Neural cell (in vitro differentiated cells): ENCODE measurements around the gene CD180. TPM values are rescaled to one million over a fixed set of nuclear protein-coding genes. Genes with fewer than 3 reads are reported as not detected.

ENCODE experiments used
- H2AFZ ChIP-seq: fragments of 200-600, 300-800 bp; sonication (generic), shearing (Covaris generic); 2 replicates; pipeline ENCODE4 v1.6.0; 2014; ENCODE audit warnings: low read depth, mild to moderate bottlenecking, antibody characterized with exemption, low read length, moderate library complexity
- H3F3A ChIP-seq: fragments of 200-600 bp; shearing (Covaris generic); 2 replicates; pipeline ENCODE4 v1.6.1; 2016; ENCODE audit warnings: mild to moderate bottlenecking, moderate library complexity, mixed read lengths, antibody characterized with exemption, low read length; ENCODE audit not compliant: insufficient read depth, poor library complexity, severe bottlenecking
- H3K27ac ChIP-seq: fragments of 200-600, 300-800 bp; sonication (generic), shearing (Covaris generic); 2 replicates; pipeline ENCODE4 v1.5.1; 2014; ENCODE audit warnings: mild to moderate bottlenecking, low read length, moderate library complexity
- H3K27me3 ChIP-seq: fragments of 300-800, 200-600 bp; sonication (generic), shearing (Covaris generic); 2 replicates; pipeline ENCODE4 v1.6.0; 2014; ENCODE audit warnings: mild to moderate bottlenecking, low read depth, low read length, moderate library complexity; ENCODE audit not compliant: insufficient read depth
- H3K36me3 ChIP-seq: fragments of 300-800, 200-600 bp; sonication (generic), shearing (Covaris generic); 2 replicates; pipeline ENCODE4 v1.5.1; 2014; ENCODE audit warnings: mild to moderate bottlenecking, antibody characterized with exemption, low read length, moderate library complexity; ENCODE audit not compliant: insufficient read depth
- H3K4me2 ChIP-seq: fragments of 300-800, 200-600 bp; sonication (generic), shearing (Covaris generic); 2 replicates; pipeline ENCODE4 v1.6.0; 2014; ENCODE audit warnings: mild to moderate bottlenecking, low read length
- H3K4me3 ChIP-seq: fragments of 300-800, 200-600 bp; sonication (generic), shearing (Covaris generic); 2 replicates; pipeline ENCODE4 v1.5.1; 2014; ENCODE audit warnings: mild to moderate bottlenecking, low read length, moderate library complexity
- H3K79me2 ChIP-seq: fragments of 200-600 bp; shearing (Covaris generic); replicated peaks from 2 replicates; pipeline ENCODE4 v1.6.0; 2014; ENCODE audit warnings: mild to moderate bottlenecking, low read length, moderate library complexity; ENCODE audit not compliant: insufficient read depth
- H3K9ac ChIP-seq: fragments of 300-800, 200-600 bp; sonication (generic), shearing (Covaris generic); 2 replicates; pipeline ENCODE4 v1.6.1; 2016; ENCODE audit warnings: mild to moderate bottlenecking, low read length, mixed read lengths
- H3K9me2 ChIP-seq: fragments of 200-600 bp; shearing (Covaris generic); 2 replicates; pipeline ENCODE4 v1.6.1; 2016; ENCODE audit warnings: mild to moderate bottlenecking, low read length, mixed read lengths; ENCODE audit not compliant: insufficient read depth
- H3K9me3 ChIP-seq: fragments of 200-600, 300-800 bp; sonication (generic), shearing (Covaris generic); 2 replicates; pipeline ENCODE4 v1.6.1; 2016; ENCODE audit warnings: mild to moderate bottlenecking, mixed run types, low read length, moderate library complexity, mixed read lengths
- H4K20me1 ChIP-seq: fragments of 200-600 bp; shearing (Covaris generic); 2 replicates; pipeline ENCODE4 v1.6.1; 2016; ENCODE audit warnings: mild to moderate bottlenecking, mixed run types; ENCODE audit not compliant: insufficient read depth
- EP300 ChIP-seq: fragments of 450-650 bp; conservative IDR thresholded peaks from 2 replicates; pipeline ENCODE4 v1.6.1; 2014; ENCODE audit warnings: antibody characterized with exemption, mild to moderate bottlenecking, moderate library complexity; ENCODE audit not compliant: poor library complexity, severe bottlenecking
- EZH2 ChIP-seq: fragments of 200-600, 300-800 bp; shearing (Covaris generic), sonication (generic); IDR thresholded peaks from 2 replicates; pipeline ENCODE4 v1.6.1; 2014; ENCODE audit warnings: antibody characterized with exemption, low read length, borderline replicate concordance, mild to moderate bottlenecking; ENCODE audit not compliant: insufficient read depth, poor library complexity, severe bottlenecking
- MXI1 ChIP-seq: fragments of 450-650 bp; conservative IDR thresholded peaks from 2 replicates; pipeline ENCODE4 v1.6.1; 2014; ENCODE audit warnings: antibody characterized with exemption, mild to moderate bottlenecking; ENCODE audit not compliant: poor library complexity, severe bottlenecking
- POLR2AphosphoS5 ChIP-seq: IDR thresholded peaks from 2 replicates; pipeline ENCODE4 v1.6.1; 2012
- RAD21 ChIP-seq: fragments of 450-650 bp; conservative IDR thresholded peaks from 2 replicates; pipeline ENCODE4 v1.6.1; 2014; ENCODE audit warnings: antibody characterized with exemption, mild to moderate bottlenecking, moderate library complexity
- SMC3 ChIP-seq: fragments of 450-650 bp; conservative IDR thresholded peaks from 2 replicates; pipeline ENCODE4 v1.6.1; 2014; ENCODE audit warnings: antibody characterized with exemption, mild to moderate bottlenecking, moderate library complexity; ENCODE audit not compliant: poor library complexity
- TAF1 ChIP-seq: IDR thresholded peaks from 2 replicates; pipeline ENCODE4 v1.6.1; 2012; ENCODE audit warnings: low read depth
- polyA plus RNA-seq: library from polyadenylated mRNA; depleted of rRNA; stranded (reverse); fragments of >200 nt; gene quantifications from 2 replicates; pipeline ENCODE4 v1.2.3, GENCODE V29; 2014
- TF ChIP-seq, protein P1 (sequence below): fragments of 450-650 bp; IDR thresholded peaks from 2 replicates; pipeline ENCODE4 v1.5.1; 2014; ENCODE audit warnings: antibody characterized with exemption, mild to moderate bottlenecking, moderate library complexity; ENCODE audit not compliant: poor library complexity, severe bottlenecking
- TF ChIP-seq, protein P2 (sequence below): IDR thresholded peaks from 2 replicates; pipeline ENCODE4 v1.6.1; 2012; ENCODE audit warnings: borderline replicate concordance

The CD180 gene
- polyA plus RNA-seq, 1 donor from 2014 or later = not detected

DNA sequence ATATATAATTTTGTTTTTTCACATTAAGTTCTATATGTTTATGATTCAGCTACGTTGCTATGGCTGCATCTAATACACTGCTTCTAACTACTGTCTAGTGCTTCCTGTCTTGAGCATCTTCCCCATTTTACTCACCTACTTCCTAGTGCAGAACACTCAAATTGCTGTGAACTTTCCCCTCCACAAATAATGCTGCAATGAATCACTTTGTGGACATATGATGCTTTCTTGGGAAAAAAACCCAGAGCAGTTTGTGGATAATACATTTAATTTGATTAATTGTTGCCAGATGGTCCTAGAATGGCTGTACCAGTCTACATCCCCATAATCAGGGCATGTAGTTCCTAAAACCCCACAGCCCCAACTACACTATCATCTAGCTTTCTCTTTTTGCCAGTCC, 18.5 kb downstream of the CD180 start:
- no peaks in the 10 kb centered on the region for H3K36me3 ChIP-seq
- no peaks in the 10 kb centered on the region for H3K27me3 ChIP-seq
- no peaks in the 10 kb centered on the region for H4K20me1 ChIP-seq
- no peak overlapping the region for H3K27ac ChIP-seq
- H3K9ac ChIP-seq = no peak overlapping the region
- no peaks in the 10 kb centered on the region for H3F3A ChIP-seq
- H3K9me2 ChIP-seq = no peaks in the 10 kb centered on the region
- no peak overlapping the region for H2AFZ ChIP-seq
- H3K9me3 ChIP-seq = no peaks in the 10 kb centered on the region
- no peak for TF ChIP-seq EZH2
- no peak for TF ChIP-seq SMC3
- no peak for TF ChIP-seq EP300
- TF ChIP-seq MXI1 = no peak
- TF ChIP-seq RAD21 = no peak
- TF ChIP-seq, protein P1, sequence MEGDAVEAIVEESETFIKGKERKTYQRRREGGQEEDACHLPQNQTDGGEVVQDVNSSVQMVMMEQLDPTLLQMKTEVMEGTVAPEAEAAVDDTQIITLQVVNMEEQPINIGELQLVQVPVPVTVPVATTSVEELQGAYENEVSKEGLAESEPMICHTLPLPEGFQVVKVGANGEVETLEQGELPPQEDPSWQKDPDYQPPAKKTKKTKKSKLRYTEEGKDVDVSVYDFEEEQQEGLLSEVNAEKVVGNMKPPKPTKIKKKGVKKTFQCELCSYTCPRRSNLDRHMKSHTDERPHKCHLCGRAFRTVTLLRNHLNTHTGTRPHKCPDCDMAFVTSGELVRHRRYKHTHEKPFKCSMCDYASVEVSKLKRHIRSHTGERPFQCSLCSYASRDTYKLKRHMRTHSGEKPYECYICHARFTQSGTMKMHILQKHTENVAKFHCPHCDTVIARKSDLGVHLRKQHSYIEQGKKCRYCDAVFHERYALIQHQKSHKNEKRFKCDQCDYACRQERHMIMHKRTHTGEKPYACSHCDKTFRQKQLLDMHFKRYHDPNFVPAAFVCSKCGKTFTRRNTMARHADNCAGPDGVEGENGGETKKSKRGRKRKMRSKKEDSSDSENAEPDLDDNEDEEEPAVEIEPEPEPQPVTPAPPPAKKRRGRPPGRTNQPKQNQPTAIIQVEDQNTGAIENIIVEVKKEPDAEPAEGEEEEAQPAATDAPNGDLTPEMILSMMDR = no peak
- TF ChIP-seq, protein P2, sequence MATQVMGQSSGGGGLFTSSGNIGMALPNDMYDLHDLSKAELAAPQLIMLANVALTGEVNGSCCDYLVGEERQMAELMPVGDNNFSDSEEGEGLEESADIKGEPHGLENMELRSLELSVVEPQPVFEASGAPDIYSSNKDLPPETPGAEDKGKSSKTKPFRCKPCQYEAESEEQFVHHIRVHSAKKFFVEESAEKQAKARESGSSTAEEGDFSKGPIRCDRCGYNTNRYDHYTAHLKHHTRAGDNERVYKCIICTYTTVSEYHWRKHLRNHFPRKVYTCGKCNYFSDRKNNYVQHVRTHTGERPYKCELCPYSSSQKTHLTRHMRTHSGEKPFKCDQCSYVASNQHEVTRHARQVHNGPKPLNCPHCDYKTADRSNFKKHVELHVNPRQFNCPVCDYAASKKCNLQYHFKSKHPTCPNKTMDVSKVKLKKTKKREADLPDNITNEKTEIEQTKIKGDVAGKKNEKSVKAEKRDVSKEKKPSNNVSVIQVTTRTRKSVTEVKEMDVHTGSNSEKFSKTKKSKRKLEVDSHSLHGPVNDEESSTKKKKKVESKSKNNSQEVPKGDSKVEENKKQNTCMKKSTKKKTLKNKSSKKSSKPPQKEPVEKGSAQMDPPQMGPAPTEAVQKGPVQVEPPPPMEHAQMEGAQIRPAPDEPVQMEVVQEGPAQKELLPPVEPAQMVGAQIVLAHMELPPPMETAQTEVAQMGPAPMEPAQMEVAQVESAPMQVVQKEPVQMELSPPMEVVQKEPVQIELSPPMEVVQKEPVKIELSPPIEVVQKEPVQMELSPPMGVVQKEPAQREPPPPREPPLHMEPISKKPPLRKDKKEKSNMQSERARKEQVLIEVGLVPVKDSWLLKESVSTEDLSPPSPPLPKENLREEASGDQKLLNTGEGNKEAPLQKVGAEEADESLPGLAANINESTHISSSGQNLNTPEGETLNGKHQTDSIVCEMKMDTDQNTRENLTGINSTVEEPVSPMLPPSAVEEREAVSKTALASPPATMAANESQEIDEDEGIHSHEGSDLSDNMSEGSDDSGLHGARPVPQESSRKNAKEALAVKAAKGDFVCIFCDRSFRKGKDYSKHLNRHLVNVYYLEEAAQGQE = no peak
- no peak for TF ChIP-seq POLR2AphosphoS5
- no peak for TF ChIP-seq TAF1
- no peaks in the 10 kb centered on the region for H3K79me2 ChIP-seq
- H3K4me2 ChIP-seq = no peak overlapping the region
- H3K4me3 ChIP-seq = no peak overlapping the region

- no peak overlapping the region for H3K27ac ChIP-seq
- no peaks in the 10 kb centered on the region for H3K9me3 ChIP-seq
- H3F3A ChIP-seq = no peaks in the 10 kb centered on the region
- H3K9ac ChIP-seq = no peak overlapping the region
- no peak overlapping the region for H2AFZ ChIP-seq
- H3K27me3 ChIP-seq = no peaks in the 10 kb centered on the region
- no peaks in the 10 kb centered on the region for H3K9me2 ChIP-seq
- H3K4me3 ChIP-seq = no peak overlapping the region
- no peak overlapping the region for H3K4me2 ChIP-seq
- no peaks in the 10 kb centered on the region for H4K20me1 ChIP-seq
- H3K36me3 ChIP-seq = no peaks in the 10 kb centered on the region
- H3K79me2 ChIP-seq = no peaks in the 10 kb centered on the region
- no peak for TF ChIP-seq RAD21
- TF ChIP-seq EP300 = no peak
- TF ChIP-seq SMC3 = no peak
- TF ChIP-seq POLR2AphosphoS5 = no peak
- TF ChIP-seq, protein P1 = no peak
- TF ChIP-seq EZH2 = no peak
- TF ChIP-seq TAF1 = no peak
- TF ChIP-seq, protein P2 = no peak
- TF ChIP-seq MXI1 = no peak
Observed at GRCh38 chr5:67176936-67177335, 19.7 kb downstream of the CD180 start.
